Tibial nerve (tissue), 4 donors: ENCODE results near the gene LPO. TPM values are rescaled to one million over a fixed set of nuclear protein-coding genes. Genes with fewer than 3 reads are reported as not detected.

Experiments used
- DNase-seq, 2 donors: peaks; one replicate each; pipeline ENCODE4 v3.0.0-alpha.2; 2019; ENCODE audit warnings: low spot score in 2 of 2
- H3K27ac ChIP-seq, 4 donors: fragments of 200-600 bp; sonication (generic) in 3 of 4; one replicate each; pipeline ENCODE4 v1.5.1; 2017 to 2019; ENCODE audit warnings: mild to moderate bottlenecking in 1 of 4
- H3K27me3 ChIP-seq, 2 donors: fragments of 200-600 bp; sonication (generic) in 1 of 2; one replicate each; pipeline versions ENCODE4 v1.5.1 to v1.6.0; 2017 to 2019
- H3K36me3 ChIP-seq, 3 donors: fragments of 200-600 bp; sonication (generic); one replicate each; pipeline ENCODE4 v1.5.1; 2018 to 2019
- H3K4me1 ChIP-seq, 4 donors: fragments of 200-600 bp; sonication (generic) in 3 of 4; one replicate each; pipeline ENCODE4 v1.5.1; 2017 to 2019
- H3K4me3 ChIP-seq, 4 donors: fragments of 200-600 bp; sonication (generic) in 3 of 4; one replicate each; pipeline ENCODE4 v1.5.1; 2017 to 2019; ENCODE audit warnings: mild to moderate bottlenecking in 1 of 4, moderate library complexity in 1 of 4
- H3K9me3 ChIP-seq, 4 donors: fragments of 200-600 bp; sonication (generic) in 3 of 4; one replicate each; pipeline ENCODE4 v1.5.1; 2017 to 2019
- CTCF ChIP-seq, 5 experiments: fragments of 200-600 bp in 3 of 5; fragments of 450-650 bp in 2 of 5; sonication (generic) in 3 of 5; IDR thresholded peaks; one replicate each; pipeline ENCODE4 v1.5.1; 2016 to 2019; ENCODE audit warnings: antibody characterized with exemption in 5 of 5, mild to moderate bottlenecking in 3 of 5, moderate library complexity in 2 of 5
- EP300 ChIP-seq, 2 donors: sonication (generic); formaldehyde crosslinking; IDR thresholded peaks; one replicate each; pipeline ENCODE4 v1.6.1; 2017; ENCODE audit warnings: antibody characterized with exemption in 2 of 2, mild to moderate bottlenecking in 1 of 2
- POLR2A ChIP-seq, 2 donors: fragments of 450-650 bp; IDR thresholded peaks; one replicate each; pipeline ENCODE4 v1.6.1; 2017; ENCODE audit warnings: antibody characterized with exemption in 2 of 2, mild to moderate bottlenecking in 2 of 2, moderate library complexity in 2 of 2
- WGBS, 2 donors: methylation state at CpG; one replicate each; pipeline ENCODE4 v1.1.5; 2018; 5-methylcytosine and 5-hydroxymethylcytosine counted together
- total RNA-seq, 4 donors: library from RNA; depleted of rRNA; stranded (reverse); fragments of >200 nt; gene quantifications; one replicate each; pipeline ENCODE4 v1.1.0, GENCODE V29; 2016

LPO gene
- total RNA-seq, 4 donors from 2014 or later = not detected

GRCh38 chr17:58289869-58290268, 51.5 kb downstream of the LPO start:
- DNase-seq = no peak
- TF ChIP-seq POLR2A (IDR thresholded peaks at IDR 0.05) (no peak), EP300 (IDR thresholded peaks at IDR 0.05) (no peak), CTCF (IDR thresholded peaks at IDR 0.05) (no peak)
- no peak overlapping the region for H3K27ac ChIP-seq
- no peak overlapping the region for H3K4me3 ChIP-seq
- no peaks in the 10 kb centered on the region for H3K9me3 ChIP-seq
- peaks cover 0 to 22% of the 10 kb centered on the region in 2 donors for H3K27me3 ChIP-seq
- no peaks in the 10 kb centered on the region for H3K4me1 ChIP-seq
- H3K36me3 ChIP-seq = no peaks in the 10 kb centered on the region
- 58 to 69% methylated on average over 2 of the region's 2 CpGs for WGBS, 2 donors

- Histone ChIP-seq H3K4me3 (no peak overlapping the region), H3K4me1 (no peaks in the 10 kb centered on the region), H3K27me3 (peaks cover 0 to 22% of the 10 kb centered on the region in 2 donors), H3K36me3 (no peaks in the 10 kb centered on the region), H3K9me3 (no peaks in the 10 kb centered on the region), H3K27ac (no peak overlapping the region)
- no peak for TF ChIP-seq CTCF (IDR thresholded peaks at IDR 0.05)
- no peak for TF ChIP-seq POLR2A (IDR thresholded peaks at IDR 0.05)
- TF ChIP-seq EP300 (IDR thresholded peaks at IDR 0.05) = no peak
- 68 to 74% methylated on average over 5 of the region's 5 CpGs for WGBS, 2 donors
- no peak for DNase-seq
Observed at GRCh38 chr17:58291246-58291645, 52.9 kb downstream of the LPO start.

GRCh38 chr17:58294034-58294433, 55.6 kb downstream of the LPO start:
- peaks cover 0 to 4% (median 0%) of the 10 kb centered on the region in 4 donors for H3K9me3 ChIP-seq
- no peak overlapping the region for H3K27ac ChIP-seq
- H3K27me3 ChIP-seq = peaks cover 0 to 17% of the 10 kb centered on the region in 2 donors
- 86 to 96% methylated on average over 1 of the region's 1 CpG for WGBS, 2 donors
- DNase-seq = no peak
- TF ChIP-seq EP300 (IDR thresholded peaks at IDR 0.05) (no peak), POLR2A (IDR thresholded peaks at IDR 0.05) (no peak), CTCF (IDR thresholded peaks at IDR 0.05) (no peak)
- H3K4me1 ChIP-seq = no peaks in the 10 kb centered on the region
- H3K36me3 ChIP-seq = no peaks in the 10 kb centered on the region
- no peak overlapping the region for H3K4me3 ChIP-seq

GRCh38 chr17:58300336-58300735, 62.0 kb downstream of the LPO start:
- whole genome bisulfite sequencing, 2 donors = 71 to 85% methylated on average over 6 of the region's 6 CpGs
- no peak for DNase-seq
- no peak overlapping the region for H3K27ac ChIP-seq
- H3K4me1 ChIP-seq = peaks cover 0 to 12% (median 2%) of the 10 kb centered on the region in 4 donors
- peaks cover 0 to 4% (median 0%) of the 10 kb centered on the region in 4 donors for H3K9me3 ChIP-seq
- no peaks in the 10 kb centered on the region for H3K27me3 ChIP-seq
- no peak for TF ChIP-seq EP300 (IDR thresholded peaks at IDR 0.05)
- no peak for TF ChIP-seq POLR2A (IDR thresholded peaks at IDR 0.05)
- no peak for TF ChIP-seq CTCF (IDR thresholded peaks at IDR 0.05)
- no peak overlapping the region for H3K4me3 ChIP-seq
- H3K36me3 ChIP-seq = peaks cover 0 to 11% (median 0%) of the 10 kb centered on the region in 3 donors

- Histone ChIP-seq H3K4me1 (peaks cover 0 to 12% (median 2%) of the 10 kb centered on the region in 4 donors), H3K27ac (no peak overlapping the region), H3K36me3 (peaks cover 0 to 22% (median 0%) of the 10 kb centered on the region in 3 donors), H3K4me3 (no peak overlapping the region), H3K9me3 (peaks cover 0 to 4% (median 0%) of the 10 kb centered on the region in 4 donors), H3K27me3 (no peaks in the 10 kb centered on the region)
- WGBS, 2 donors = 75 to 84% methylated on average over 14 to 16 of the region's 16 CpGs
- TF ChIP-seq EP300 (IDR thresholded peaks at IDR 0.05) (no peak), POLR2A (IDR thresholded peaks at IDR 0.05) (no peak), CTCF (IDR thresholded peaks at IDR 0.05) (no peak)
- DNase-seq = no peak
Observed at GRCh38 chr17:58301504-58302150, 63.2 kb downstream of the LPO start.
